Ishikawa (cell line): ENCODE measurements around the gene GUSB.

Experiments
- CEBPB ChIP-seq: IDR thresholded peaks from 2 replicates; pipeline ENCODE4 v1.6.1; 2012
- CREB1 ChIP-seq: IDR thresholded peaks from 2 replicates; pipeline ENCODE4 v1.6.1; 2012; ENCODE audit warnings: low read depth
- EGR1 ChIP-seq: IDR thresholded peaks from 2 replicates; pipeline ENCODE4 v1.6.1; 2012
- EP300 ChIP-seq: IDR thresholded peaks from 2 replicates; pipeline ENCODE4 v1.6.1; 2012; ENCODE audit warnings: borderline replicate concordance
- FOXM1 ChIP-seq: IDR thresholded peaks from 2 replicates; pipeline ENCODE4 v1.6.1; 2012; ENCODE audit warnings: low read depth, borderline replicate concordance
- MAX ChIP-seq: IDR thresholded peaks from 2 replicates; pipeline ENCODE4 v1.6.1; 2012
- NFIC ChIP-seq: IDR thresholded peaks from 2 replicates; pipeline ENCODE4 v1.6.1; 2012
- RAD21 ChIP-seq: IDR thresholded peaks from 2 replicates; pipeline ENCODE4 v1.6.1; 2012; ENCODE audit warnings: low read depth
- REST ChIP-seq: IDR thresholded peaks from 2 replicates; pipeline ENCODE4 v1.6.1; 2012; ENCODE audit warnings: low read depth, mild to moderate bottlenecking
- TAF1 ChIP-seq: IDR thresholded peaks from 2 replicates; pipeline ENCODE4 v1.6.1; 2012; ENCODE audit warnings: low read depth, mild to moderate bottlenecking
- TCF12 ChIP-seq: IDR thresholded peaks from 2 replicates; pipeline ENCODE4 v1.6.1; 2012; ENCODE audit warnings: low read depth
- TEAD4 ChIP-seq: IDR thresholded peaks from 2 replicates; pipeline ENCODE4 v1.6.1; 2012
- YY1 ChIP-seq: IDR thresholded peaks from 2 replicates; pipeline ENCODE4 v1.6.1; 2012; ENCODE audit warnings: low read depth
- ZBTB7A ChIP-seq: IDR thresholded peaks from 2 replicates; pipeline ENCODE4 v1.6.1; 2012; ENCODE audit warnings: low read depth
- TF ChIP-seq, protein P1 (sequence below): IDR thresholded peaks from 2 replicates; pipeline ENCODE4 v1.6.1; 2012

GUSB gene

GRCh38 chr7:65976659-65977196 lies 5.3 kb downstream of the GUSB start:
- TF ChIP-seq, protein P1, sequence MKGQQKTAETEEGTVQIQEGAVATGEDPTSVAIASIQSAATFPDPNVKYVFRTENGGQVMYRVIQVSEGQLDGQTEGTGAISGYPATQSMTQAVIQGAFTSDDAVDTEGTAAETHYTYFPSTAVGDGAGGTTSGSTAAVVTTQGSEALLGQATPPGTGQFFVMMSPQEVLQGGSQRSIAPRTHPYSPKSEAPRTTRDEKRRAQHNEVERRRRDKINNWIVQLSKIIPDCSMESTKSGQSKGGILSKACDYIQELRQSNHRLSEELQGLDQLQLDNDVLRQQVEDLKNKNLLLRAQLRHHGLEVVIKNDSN = no peak
- TF ChIP-seq CEBPB = no peak
- no peak for TF ChIP-seq EP300
- TF ChIP-seq FOXM1 = no peak
- no peak for TF ChIP-seq REST
- TF ChIP-seq ZBTB7A = no peak
- no peak for TF ChIP-seq CREB1
- no peak for TF ChIP-seq MAX
- TF ChIP-seq TAF1 = no peak
- no peak for TF ChIP-seq NFIC

DNA sequence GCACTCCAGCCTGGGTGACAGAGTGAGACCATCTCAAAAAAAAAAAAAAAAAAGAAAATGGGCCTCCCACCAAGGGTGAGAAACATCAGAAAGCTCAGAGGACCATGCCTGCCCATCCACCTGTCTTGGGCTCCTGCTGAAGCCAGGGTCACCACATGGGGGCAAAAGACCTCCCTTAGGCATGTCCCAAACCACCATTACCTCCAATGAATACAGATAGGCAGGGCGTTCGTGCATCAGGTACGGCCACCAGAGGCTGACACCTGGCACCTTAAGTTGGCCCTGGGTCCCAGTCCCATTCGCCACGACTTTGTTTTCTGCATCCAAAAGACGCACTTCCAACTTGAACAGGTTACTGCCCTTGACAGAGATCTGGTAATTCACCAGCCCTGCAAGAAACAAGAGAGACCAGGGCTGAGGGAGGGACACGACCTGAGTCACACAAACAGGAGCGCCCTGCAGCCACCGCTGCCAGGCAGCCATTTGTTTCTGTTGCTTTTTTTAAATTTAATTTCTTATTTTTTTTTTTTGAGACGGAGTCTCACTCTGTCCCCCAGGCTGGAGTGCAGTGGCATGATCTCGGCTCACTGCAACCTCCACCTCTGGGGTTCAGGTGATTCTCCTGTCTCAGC lies 6.1 kb downstream of the GUSB start:
- TF ChIP-seq FOXM1 (no peak), TEAD4 (no peak), TCF12 (no peak), ZBTB7A (no peak)

GRCh38 chr7:65974876-65975275 lies 7.1 kb downstream of the GUSB start:
- no peak for TF ChIP-seq RAD21
- no peak for TF ChIP-seq ZBTB7A
- TF ChIP-seq, protein P1 = no peak
- no peak for TF ChIP-seq FOXM1
- no peak for TF ChIP-seq YY1
- no peak for TF ChIP-seq MAX
- TF ChIP-seq REST = no peak
- TF ChIP-seq TCF12 = no peak
- TF ChIP-seq NFIC = no peak
- TF ChIP-seq EP300 = no peak
- no peak for TF ChIP-seq TAF1
- TF ChIP-seq CREB1 = no peak
- TF ChIP-seq CEBPB = no peak

GRCh38 chr7:65974191-65974801 lies 7.7 kb downstream of the GUSB start:
- TF ChIP-seq CEBPB (no peak), TEAD4 (no peak), EP300 (no peak), REST (no peak), TAF1 (no peak), CREB1 (no peak), EGR1 (no peak), NFIC (no peak; the same call in 1 of the 2 replicates), FOXM1 (no peak), ZBTB7A (no peak), MAX (no peak)
